Central memory CD4-positive, alpha-beta T cell (primary cell): Measurements from ENCODE around the gene GTF2E1.

Experiments used
- DNase-seq: peaks from one replicate; pipeline ENCODE4 v3.0.0; 2022

The GTF2E1 gene

DNA sequence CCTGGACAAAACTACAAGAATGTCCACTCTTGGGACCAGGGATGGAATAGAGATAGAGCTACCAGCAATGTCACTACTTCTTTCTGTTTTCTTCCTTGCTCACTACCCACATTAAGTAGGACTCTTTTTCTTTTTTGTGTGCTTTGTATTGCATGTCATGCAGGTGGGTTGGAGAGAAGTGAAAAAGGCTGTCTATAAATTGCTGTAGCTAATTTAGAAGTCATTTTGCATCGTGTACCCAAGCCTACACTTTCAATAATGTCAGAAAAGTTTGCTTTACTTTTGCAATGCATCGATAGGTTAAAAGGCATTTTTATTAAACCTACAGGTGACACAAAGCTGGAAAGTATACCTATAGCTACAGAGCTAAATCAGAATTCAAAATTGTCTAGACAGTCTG, 58.9 kb downstream of the GTF2E1 start:
- no peak for DNase-seq

DNA sequence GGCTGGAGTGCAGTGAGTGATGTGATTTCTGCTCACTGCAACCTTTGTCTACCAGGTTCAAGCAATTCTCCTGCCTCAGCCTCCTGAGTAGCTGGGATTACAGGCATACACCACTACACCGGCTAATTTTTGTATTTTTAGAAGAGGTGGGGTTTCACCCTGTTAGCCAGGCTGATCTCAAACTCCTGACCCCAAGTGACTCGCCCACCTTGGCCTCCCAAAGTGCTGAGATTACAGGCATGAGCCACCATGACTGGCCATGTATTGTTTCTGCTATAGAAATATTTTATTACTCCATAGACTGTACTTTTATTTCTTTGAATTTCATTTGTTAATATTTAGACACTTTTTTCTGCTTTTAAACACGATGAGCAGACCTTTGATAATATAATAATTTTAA, 60.4 kb downstream of the GTF2E1 start:
- no peak for DNase-seq

DNA sequence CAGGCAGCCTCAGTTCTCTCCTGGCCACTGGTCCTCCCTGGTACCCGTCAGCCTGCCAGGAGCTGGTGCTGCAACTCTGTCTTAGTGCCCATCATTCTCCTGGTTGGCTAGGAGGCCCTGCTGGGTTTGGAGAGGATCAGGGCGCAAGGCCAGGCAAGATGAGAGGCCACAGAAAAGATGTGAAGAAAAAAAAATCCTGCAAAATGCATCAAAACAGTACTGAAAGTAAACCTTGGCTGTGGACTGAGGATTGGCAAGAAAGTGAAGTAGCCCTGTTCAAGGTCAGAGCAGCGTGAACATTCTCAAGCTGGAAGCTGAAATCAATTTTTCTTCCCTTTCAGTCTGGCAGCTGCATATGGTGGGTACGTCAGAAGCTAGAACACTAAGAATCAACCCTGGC, 74.2 kb downstream of the GTF2E1 start:
- DNase-seq, result no peak

DNA sequence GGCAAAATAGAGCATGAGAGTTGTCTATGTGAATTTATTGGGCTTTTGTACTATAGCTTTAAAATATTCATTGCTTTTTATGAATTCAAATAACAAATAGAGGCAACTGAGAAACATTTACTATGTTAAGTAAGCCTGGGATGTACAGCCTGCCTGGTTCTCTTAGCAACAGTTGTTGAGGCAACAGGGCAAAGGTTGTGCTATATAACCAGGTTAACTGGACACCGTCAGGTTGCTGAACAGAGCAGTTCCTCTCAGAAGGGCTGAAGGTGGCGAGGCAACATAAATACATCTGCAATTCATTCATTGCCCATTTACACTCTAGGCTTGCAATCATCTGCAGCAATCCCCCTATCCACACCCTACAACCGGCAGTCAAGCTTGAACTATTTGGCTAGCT, 78.2 kb downstream of the GTF2E1 start:
- DNase-seq, result no peak

DNA sequence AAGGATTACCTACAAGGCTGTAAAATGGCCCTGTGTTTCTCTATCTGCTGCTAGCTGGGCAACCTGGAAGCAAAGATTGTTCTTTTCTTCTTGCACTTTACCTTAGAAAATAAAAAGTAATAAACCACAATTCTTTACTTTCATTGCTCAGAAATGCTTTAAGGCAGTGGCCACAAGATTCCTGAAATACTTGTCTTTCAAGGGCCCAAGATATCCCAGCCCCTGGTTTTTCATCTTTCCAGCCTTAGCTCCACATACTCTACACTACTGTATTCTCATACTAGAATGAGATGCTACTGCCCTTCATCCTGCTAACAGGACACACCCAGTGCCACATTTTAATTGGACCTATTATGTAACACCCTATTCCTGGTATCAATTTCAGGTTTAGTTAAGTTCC, 78.9 kb downstream of the GTF2E1 start:
- no peak for DNase-seq

DNA sequence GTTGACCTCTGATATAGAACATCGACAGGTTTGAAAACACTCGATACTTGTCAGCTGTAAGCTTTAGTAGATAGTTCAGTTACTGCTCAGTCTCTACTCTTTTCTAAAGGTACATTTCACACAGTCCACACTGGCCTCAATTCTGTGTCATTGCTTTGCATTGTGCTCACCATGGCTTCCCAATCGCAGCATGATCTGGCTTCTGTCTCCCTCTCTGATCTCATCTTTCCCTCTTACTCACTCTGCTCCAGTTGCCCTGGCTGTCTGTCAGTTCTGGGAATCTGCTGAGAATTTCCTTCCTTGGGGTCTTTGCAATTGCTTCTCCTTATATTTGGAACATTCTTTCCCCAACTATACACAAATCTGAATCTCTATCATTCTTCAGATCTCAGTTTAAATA, 80.6 kb downstream of the GTF2E1 start:
- DNase-seq, result no peak

DNA sequence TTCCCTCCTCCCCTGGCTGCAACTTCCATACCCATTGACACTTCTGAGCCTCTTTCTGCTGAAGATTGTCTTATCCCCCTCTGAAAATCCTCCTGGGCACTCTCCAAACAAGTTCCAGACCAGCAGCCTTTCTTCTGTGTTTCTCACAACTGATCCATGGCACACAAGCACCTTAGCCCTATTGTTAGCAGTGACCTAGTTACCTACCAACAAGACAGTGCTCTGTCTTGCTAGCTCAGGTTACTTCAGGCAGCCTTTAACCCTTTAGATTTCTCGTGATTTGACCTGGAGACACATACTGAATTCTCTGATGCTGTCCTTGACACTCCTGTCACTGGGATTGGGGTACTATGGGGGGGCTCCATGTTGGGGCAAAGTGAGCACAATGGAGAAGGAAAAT, 82.1 kb downstream of the GTF2E1 start:
- DNase-seq, result no peak

DNA sequence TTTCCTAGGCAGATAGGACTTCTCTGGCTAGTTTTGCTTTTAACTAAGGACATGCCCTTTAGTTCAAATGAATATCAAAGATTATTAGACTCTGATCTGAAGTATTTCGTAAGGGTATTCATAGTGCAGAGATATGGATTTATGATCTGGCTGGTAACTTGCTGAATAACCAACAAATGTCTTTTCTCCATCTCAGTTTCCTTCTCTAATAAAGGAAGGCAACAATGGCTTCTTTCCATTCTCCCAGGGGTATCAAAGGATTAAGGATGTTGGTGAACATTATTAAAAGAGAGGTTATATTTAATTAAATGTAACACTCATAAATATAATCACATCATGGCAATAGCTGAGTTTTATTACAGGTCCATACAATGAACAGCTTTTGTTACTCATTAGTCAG, 86.3 kb downstream of the GTF2E1 start:
- no peak for DNase-seq

DNA sequence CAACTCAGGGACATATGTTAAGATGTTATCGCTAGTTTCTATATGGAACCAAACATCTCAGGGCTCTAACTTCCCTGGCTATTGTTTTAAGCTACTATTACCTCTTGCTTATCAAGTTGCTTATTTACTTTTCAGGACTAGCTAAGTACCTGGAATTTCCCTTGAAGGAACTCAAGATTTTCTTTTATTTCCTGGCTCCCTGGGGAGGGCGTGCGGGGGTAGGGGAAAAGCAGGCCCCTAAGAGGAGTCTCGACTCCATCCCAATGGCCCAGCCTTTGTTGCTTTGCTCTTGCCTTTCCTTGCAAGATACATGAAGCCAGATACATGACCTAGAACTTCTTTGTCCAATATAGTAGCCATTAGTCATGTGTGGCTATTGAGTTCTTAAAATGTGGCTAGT, 88.5 kb downstream of the GTF2E1 start:
- no peak for DNase-seq
